CD4-positive, CD25-positive, alpha-beta regulatory T cell (primary cell): Measurements from ENCODE around the gene USF1. TPM values are rescaled to one million over a fixed set of nuclear protein-coding genes. Genes with fewer than 3 reads are reported as not detected.
A peak's percentile ranks its signal among the peaks of the same experiment; 100 is the strongest.

Experiments used
- ATAC-seq, 2 donors: fragments of 150-1000 bp; cut with Tn5 transposase; one replicate each; pipeline ENCODE4 v1.10.0; 2021; ENCODE audit warnings: low read depth in 2 of 2, moderate number of reproducible peaks in 2 of 2, moderate library complexity in 1 of 2
- DNase-seq, 3 donors: peaks; one replicate each; pipeline versions ENCODE4 v3.0.0 to v3.0.0-alpha.2; 2012 to 2022; ENCODE audit warnings: mixed read lengths in 1 of 3
- H3K27ac ChIP-seq: one replicate; pipeline ENCODE4 v1.7.0; 2013; ENCODE audit warnings: mild to moderate bottlenecking, low read length; ENCODE audit not compliant: insufficient read depth, poor library complexity, severe bottlenecking
- H3K27me3 ChIP-seq: one replicate; pipeline ENCODE4 v1.7.0; 2013; ENCODE audit warnings: low read length; ENCODE audit not compliant: control insufficient read depth, insufficient read depth
- H3K36me3 ChIP-seq: one replicate; pipeline ENCODE4 v1.7.0; 2013; ENCODE audit warnings: mild to moderate bottlenecking, low read length, moderate library complexity; ENCODE audit not compliant: control insufficient read depth, insufficient read depth
- H3K4me1 ChIP-seq: 2 replicates; pipeline ENCODE4 v1.7.0; 2013; ENCODE audit warnings: mild to moderate bottlenecking, low read length; ENCODE audit not compliant: insufficient read depth, control insufficient read depth, poor library complexity, severe bottlenecking
- H3K4me3 ChIP-seq: one replicate; pipeline ENCODE4 v1.7.0; 2013; ENCODE audit warnings: low read depth, mild to moderate bottlenecking, low read length, moderate library complexity
- H3K9me3 ChIP-seq, 2 experiments: 1 replicate in 1 of 2; 2 replicates in 1 of 2; pipeline ENCODE4 v1.7.0; 2013; ENCODE audit warnings: low read length in 2 of 2, mild to moderate bottlenecking in 1 of 2, moderate library complexity in 1 of 2; ENCODE audit not compliant: control insufficient read depth in 2 of 2
- H3K27ac Mint-ChIP-seq, 3 donors: one replicate each; pipeline ENCODE4 v1.8.0; 2020 to 2022; ENCODE audit warnings: mild to moderate bottlenecking in 3 of 3, mixed read lengths in 3 of 3, moderate library complexity in 2 of 3
- H3K27me3 Mint-ChIP-seq: one replicate; pipeline ENCODE4 v1.8.0; 2022; ENCODE audit warnings: mild to moderate bottlenecking, mixed read lengths
- H3K36me3 Mint-ChIP-seq: one replicate; pipeline ENCODE4 v1.8.0; 2020; ENCODE audit warnings: mixed read lengths
- H3K4me1 Mint-ChIP-seq, 4 donors: one replicate each; pipeline ENCODE4 v1.8.0; 2020 to 2022; ENCODE audit warnings: mixed read lengths in 4 of 4, mild to moderate bottlenecking in 1 of 4
- H3K4me3 Mint-ChIP-seq, 4 donors: one replicate each; pipeline ENCODE4 v1.8.0; 2020 to 2022; ENCODE audit warnings: mild to moderate bottlenecking in 4 of 4, mixed read lengths in 4 of 4, moderate library complexity in 3 of 4
- H3K9me3 Mint-ChIP-seq, 7 donors: one replicate each; pipeline ENCODE4 v1.8.0; 2020 to 2022; ENCODE audit warnings: mixed read lengths in 7 of 7, mild to moderate bottlenecking in 3 of 7, moderate library complexity in 2 of 7
- polyA plus RNA-seq, 4 donors: library from polyadenylated mRNA; unstranded; fragments of 300-500 nt; fragmentation: Illumina TruSeq; gene quantifications; one replicate each; pipeline ENCODE4 v1.2.3, GENCODE V29; 2021
- total RNA-seq: library from RNA; stranded (reverse); gene quantifications from one replicate; pipeline ENCODE4 v1.2.3, GENCODE V29; 2022

USF1 gene
- total and polyA plus RNA-seq, 5 donors from 2014 or later, result 4.2 to 102 (median 6.2) TPM

GRCh38 chr1:161082996-161083747, 37.4 kb upstream of the USF1 start:
- Histone ChIP-seq H3K27me3 (no peaks in the 10 kb centered on the region), H3K9me3 (no peaks in the 10 kb centered on the region), H3K36me3 (no peaks in the 10 kb centered on the region), H3K27ac (no peak overlapping the region), H3K4me1 (no peaks in the 10 kb centered on the region), H3K4me3 (no peak overlapping the region)
- H3K4me1 Mint-ChIP-seq, result peaks cover 0 to 2% (median 0%) of the 10 kb centered on the region in 4 donors
- ATAC-seq (peak; percentile 26 to 28), DNase-seq (no peak)
- no peak overlapping the region for H3K4me3 Mint-ChIP-seq
- H3K27me3 Mint-ChIP-seq, result peaks cover 5% of the 10 kb centered on the region
- H3K9me3 Mint-ChIP-seq, result peaks cover 0 to 2% (median 0%) of the 10 kb centered on the region in 7 donors
- no peaks in the 10 kb centered on the region for H3K36me3 Mint-ChIP-seq
- no peak overlapping the region for H3K27ac Mint-ChIP-seq

- H3K27me3 ChIP-seq, result no peaks in the 10 kb centered on the region
- Mint-ChIP-seq H3K9me3 (peaks cover 0 to 2% (median 0%) of the 10 kb centered on the region in 7 donors), H3K4me1 (peaks cover 0 to 1% (median 0%) of the 10 kb centered on the region in 4 donors), H3K4me3 (no peak overlapping the region), H3K36me3 (no peaks in the 10 kb centered on the region), H3K27ac (peak overlapping the region in 1 of 3 donors; percentile 25), H3K27me3 (peaks cover 5% of the 10 kb centered on the region)
- H3K9me3 ChIP-seq, result no peaks in the 10 kb centered on the region
- no peaks in the 10 kb centered on the region for H3K4me1 ChIP-seq
- H3K4me3 ChIP-seq, result no peak overlapping the region
- no peak overlapping the region for H3K27ac ChIP-seq
- DNase-seq (no peak), ATAC-seq (no peak)
- H3K36me3 ChIP-seq, result no peaks in the 10 kb centered on the region
These were observed 36.7 kb upstream of the USF1 start for GRCh38 chr1:161082483-161082882.

- no peak overlapping the region for H3K4me3 ChIP-seq
- Mint-ChIP-seq H3K9me3 (peaks cover 0 to 2% (median 0%) of the 10 kb centered on the region in 7 donors), H3K36me3 (no peaks in the 10 kb centered on the region), H3K4me1 (no peaks in the 10 kb centered on the region), H3K27ac (peak overlapping the region in 2 of 3 donors; percentile 31 to 51), H3K27me3 (peaks cover 5% of the 10 kb centered on the region), H3K4me3 (no peak overlapping the region)
- DNase-seq, result no peak
- no peak for ATAC-seq
- H3K9me3 ChIP-seq, result no peaks in the 10 kb centered on the region
- H3K4me1 ChIP-seq, result no peaks in the 10 kb centered on the region
- no peaks in the 10 kb centered on the region for H3K27me3 ChIP-seq
- H3K36me3 ChIP-seq, result no peaks in the 10 kb centered on the region
- H3K27ac ChIP-seq, result no peak overlapping the region
These were observed 35.7 kb upstream of the USF1 start for GRCh38 chr1:161081519-161081918.

- ATAC-seq, result no peak
- H3K36me3 Mint-ChIP-seq, result no peaks in the 10 kb centered on the region
These were observed 34.9 kb upstream of the USF1 start for GRCh38 chr1:161080441-161081405.

GRCh38 chr1:161079436-161080110, 33.8 kb upstream of the USF1 start:
- no peak for ATAC-seq

More at GRCh38 chr1:161080441-161081405, 34.9 kb upstream of the USF1 start:
- Histone ChIP-seq H3K4me1 (no peaks in the 10 kb centered on the region), H3K36me3 (no peaks in the 10 kb centered on the region), H3K27me3 (no peaks in the 10 kb centered on the region), H3K4me3 (no peak overlapping the region), H3K9me3 (no peaks in the 10 kb centered on the region), H3K27ac (no peak overlapping the region)
- Mint-ChIP-seq H3K4me3 (no peak overlapping the region), H3K9me3 (peaks cover 0 to 2% (median 0%) of the 10 kb centered on the region in 7 donors), H3K27me3 (peaks cover 5% of the 10 kb centered on the region), H3K27ac (peak overlapping the region in 2 of 3 donors; percentile 31 to 71), H3K4me1 (no peaks in the 10 kb centered on the region)
- no peak for DNase-seq

GRCh38 chr1:161077426-161077825, 31.6 kb upstream of the USF1 start:
- no peak for DNase-seq
- ATAC-seq, result no peak

More at GRCh38 chr1:161079436-161080110, 33.8 kb upstream of the USF1 start:
- Histone ChIP-seq H3K27me3 (no peaks in the 10 kb centered on the region), H3K36me3 (no peaks in the 10 kb centered on the region), H3K4me1 (no peaks in the 10 kb centered on the region), H3K4me3 (no peak overlapping the region), H3K27ac (no peak overlapping the region), H3K9me3 (no peaks in the 10 kb centered on the region)
- peaks cover 0 to 2% (median 0%) of the 10 kb centered on the region in 7 donors for H3K9me3 Mint-ChIP-seq
- no peaks in the 10 kb centered on the region for H3K36me3 Mint-ChIP-seq
- no peak overlapping the region for H3K4me3 Mint-ChIP-seq
- peaks cover 5% of the 10 kb centered on the region for H3K27me3 Mint-ChIP-seq
- no peak overlapping the region for H3K27ac Mint-ChIP-seq
- H3K4me1 Mint-ChIP-seq, result no peaks in the 10 kb centered on the region
- DNase-seq, result no peak

GRCh38 chr1:161076410-161076809, 30.6 kb upstream of the USF1 start:
- no peak overlapping the region for H3K27ac ChIP-seq
- Mint-ChIP-seq H3K36me3 (no peaks in the 10 kb centered on the region), H3K9me3 (peaks cover 0 to 2% (median 0%) of the 10 kb centered on the region in 7 donors), H3K4me3 (no peak overlapping the region), H3K4me1 (peaks cover 0 to 13% (median 5%) of the 10 kb centered on the region in 4 donors), H3K27ac (no peak overlapping the region), H3K27me3 (peaks cover 5% of the 10 kb centered on the region)
- H3K4me1 ChIP-seq, result peaks cover 7% of the 10 kb centered on the region
- no peak overlapping the region for H3K4me3 ChIP-seq
- H3K9me3 ChIP-seq, result no peaks in the 10 kb centered on the region
- DNase-seq (no peak), ATAC-seq (no peak)
- H3K36me3 ChIP-seq, result no peaks in the 10 kb centered on the region
- H3K27me3 ChIP-seq, result no peaks in the 10 kb centered on the region

More at GRCh38 chr1:161077426-161077825, 31.6 kb upstream of the USF1 start:
- H3K36me3 Mint-ChIP-seq, result no peaks in the 10 kb centered on the region
- H3K9me3 Mint-ChIP-seq, result peaks cover 0 to 2% (median 0%) of the 10 kb centered on the region in 7 donors
- no peaks in the 10 kb centered on the region for H3K36me3 ChIP-seq
- H3K4me3 Mint-ChIP-seq, result no peak overlapping the region
- H3K27me3 ChIP-seq, result no peaks in the 10 kb centered on the region
- H3K27ac Mint-ChIP-seq, result no peak overlapping the region
- H3K27ac ChIP-seq, result no peak overlapping the region
- H3K4me3 ChIP-seq, result no peak overlapping the region
- peaks cover 0 to 5% (median 0%) of the 10 kb centered on the region in 4 donors for H3K4me1 Mint-ChIP-seq
- H3K27me3 Mint-ChIP-seq, result peaks cover 5% of the 10 kb centered on the region
- no peaks in the 10 kb centered on the region for H3K4me1 ChIP-seq
- no peaks in the 10 kb centered on the region for H3K9me3 ChIP-seq
